Natural killer cell (primary cell): ENCODE data around the gene IL1RAPL1. TPM values are rescaled to one million over a fixed set of nuclear protein-coding genes. Genes with fewer than 3 reads are reported as not detected.

Experiments used
- ATAC-seq, 3 donors: fragments of 150-1000 bp in 2 of 3; fragments of 200-7000 bp in 1 of 3; cut with Tn5 transposase; 1 replicate in 1 of 3; 2 replicates in 2 of 3; pipeline ENCODE4 v1.10.0; 2021; ENCODE audit warnings: mild to moderate bottlenecking in 2 of 3, moderate library complexity in 2 of 3
- DNase-seq, 2 donors: peaks; one replicate each; pipeline versions ENCODE4 v3.0.0 to v3.0.0-alpha.2; 2013 to 2021; ENCODE audit warnings: mixed read lengths in 1 of 2
- H3K27ac ChIP-seq: one replicate; pipeline ENCODE4 v1.5.1; 2013; ENCODE audit warnings: mild to moderate bottlenecking, low read length
- H3K27me3 ChIP-seq: one replicate; pipeline ENCODE4 v1.6.1; 2013; ENCODE audit warnings: low read length; ENCODE audit not compliant: control insufficient read depth, insufficient read depth
- H3K36me3 ChIP-seq: one replicate; pipeline ENCODE4 v1.6.1; 2013; ENCODE audit warnings: low read length; ENCODE audit not compliant: control insufficient read depth, insufficient read depth
- H3K4me1 ChIP-seq: one replicate; pipeline ENCODE4 v1.6.1; 2013; ENCODE audit warnings: low read length; ENCODE audit not compliant: control insufficient read depth, insufficient read depth
- H3K4me3 ChIP-seq: one replicate; pipeline ENCODE4 v1.5.1; 2013; ENCODE audit warnings: low read length
- H3K9me3 ChIP-seq: one replicate; pipeline ENCODE4 v1.6.1; 2013; ENCODE audit warnings: low read length; ENCODE audit not compliant: control insufficient read depth, insufficient read depth
- H3K27ac Mint-ChIP-seq, 2 donors: one replicate each; pipeline ENCODE4 v1.8.0; 2022; ENCODE audit warnings: mild to moderate bottlenecking in 2 of 2, mixed read lengths in 2 of 2, moderate library complexity in 1 of 2
- H3K27me3 Mint-ChIP-seq, 2 donors: one replicate each; pipeline ENCODE4 v1.8.0; 2022; ENCODE audit warnings: low read depth in 2 of 2, mixed read lengths in 2 of 2
- H3K36me3 Mint-ChIP-seq: one replicate; pipeline ENCODE4 v1.8.0; 2022; ENCODE audit warnings: mixed read lengths
- H3K4me1 Mint-ChIP-seq, 2 donors: one replicate each; pipeline ENCODE4 v1.8.0; 2022; ENCODE audit warnings: mixed read lengths in 2 of 2
- H3K4me3 Mint-ChIP-seq: one replicate; pipeline ENCODE4 v1.8.0; 2022; ENCODE audit warnings: mild to moderate bottlenecking, moderate library complexity, mixed read lengths
- H3K9me3 Mint-ChIP-seq, 2 donors: one replicate each; pipeline ENCODE4 v1.8.0; 2022; ENCODE audit warnings: mixed read lengths in 2 of 2
- CTCF ChIP-seq: fragments of 200-600 bp; IDR thresholded peaks from one replicate; pipeline ENCODE4 v1.8.0; 2022; ENCODE audit warnings: antibody characterized with exemption
- WGBS: methylation state at CpG from one replicate; pipeline ENCODE4 v1.1.7; 2013; ENCODE audit warnings: missing lambda C conversion rate; ENCODE audit not compliant: insufficient coverage; 5-methylcytosine and 5-hydroxymethylcytosine counted together
- intact Hi-C: fragments of 100-400 bp; cut with micrococcal nuclease; formaldehyde crosslinking; loops from one replicate; pipeline ENCODE4 v1.14.2; 2022
- total RNA-seq, 4 donors: library from RNA; stranded (reverse); fragments of 120-200 nt in 1 of 4; gene quantifications; one replicate each; pipeline versions ENCODE4 v1.2.3 to v1.2.4, GENCODE V29; 2013 to 2022

IL1RAPL1 gene
- total RNA-seq, 3 donors from 2014 or later (not counting 1 experiment from before 2014, with no cell fraction given) = not detected

GRCh38 chrX:29225670-29226069, 638.4 kb downstream of the IL1RAPL1 start:
- Histone ChIP-seq H3K9me3 (no peaks in the 10 kb centered on the region), H3K4me3 (no peak overlapping the region), H3K27ac (no peak overlapping the region), H3K27me3 (no peaks in the 10 kb centered on the region), H3K36me3 (no peaks in the 10 kb centered on the region), H3K4me1 (no peaks in the 10 kb centered on the region)
- no peaks in the 10 kb centered on the region for H3K27me3 Mint-ChIP-seq
- no peaks in the 10 kb centered on the region for H3K36me3 Mint-ChIP-seq
- TF ChIP-seq CTCF = no peak
- H3K27ac Mint-ChIP-seq = no peak overlapping the region
- H3K4me3 Mint-ChIP-seq = no peak overlapping the region
- intact Hi-C loops = no loop called here
- ATAC-seq = no peak
- peaks cover 0 to 4% of the 10 kb centered on the region in 2 donors for H3K9me3 Mint-ChIP-seq
- DNase-seq = no peak
- WGBS = 88% methylated on average over 2 of the region's 2 CpGs
- H3K4me1 Mint-ChIP-seq = no peaks in the 10 kb centered on the region

- Mint-ChIP-seq H3K4me3 (no peak overlapping the region), H3K9me3 (peaks cover 2 to 6% of the 10 kb centered on the region in 2 donors), H3K27ac (no peak overlapping the region), H3K27me3 (no peaks in the 10 kb centered on the region), H3K36me3 (no peaks in the 10 kb centered on the region), H3K4me1 (no peaks in the 10 kb centered on the region)
- DNase-seq = no peak
- 100% methylated on average over 1 of the region's 2 CpGs for WGBS
- TF ChIP-seq CTCF = no peak
- no peaks in the 10 kb centered on the region for H3K4me1 ChIP-seq
- H3K27ac ChIP-seq = no peak overlapping the region
- no peaks in the 10 kb centered on the region for H3K9me3 ChIP-seq
- intact Hi-C loops = no loop called here
- ATAC-seq = no peak
- H3K27me3 ChIP-seq = no peaks in the 10 kb centered on the region
- H3K36me3 ChIP-seq = no peaks in the 10 kb centered on the region
- no peak overlapping the region for H3K4me3 ChIP-seq
Observed at GRCh38 chrX:29229802-29230201, 642.6 kb downstream of the IL1RAPL1 start.

- no peak overlapping the region for H3K27ac Mint-ChIP-seq
- ATAC-seq (no peak), DNase-seq (no peak)
- no peaks in the 10 kb centered on the region for H3K4me1 Mint-ChIP-seq
- Histone ChIP-seq H3K4me3 (no peak overlapping the region), H3K4me1 (no peaks in the 10 kb centered on the region), H3K36me3 (no peaks in the 10 kb centered on the region), H3K9me3 (no peaks in the 10 kb centered on the region), H3K27me3 (no peaks in the 10 kb centered on the region), H3K27ac (no peak overlapping the region)
- no peaks in the 10 kb centered on the region for H3K27me3 Mint-ChIP-seq
- no CpG with 5 or more reads among the region's 2 CpGs for WGBS
- H3K36me3 Mint-ChIP-seq = no peaks in the 10 kb centered on the region
- no peak for TF ChIP-seq CTCF
- H3K4me3 Mint-ChIP-seq = no peak overlapping the region
- H3K9me3 Mint-ChIP-seq = peaks cover 2 to 6% of the 10 kb centered on the region in 2 donors
- intact Hi-C loops = no loop called here
Observed at GRCh38 chrX:29231800-29232199, 644.6 kb downstream of the IL1RAPL1 start.

DNA sequence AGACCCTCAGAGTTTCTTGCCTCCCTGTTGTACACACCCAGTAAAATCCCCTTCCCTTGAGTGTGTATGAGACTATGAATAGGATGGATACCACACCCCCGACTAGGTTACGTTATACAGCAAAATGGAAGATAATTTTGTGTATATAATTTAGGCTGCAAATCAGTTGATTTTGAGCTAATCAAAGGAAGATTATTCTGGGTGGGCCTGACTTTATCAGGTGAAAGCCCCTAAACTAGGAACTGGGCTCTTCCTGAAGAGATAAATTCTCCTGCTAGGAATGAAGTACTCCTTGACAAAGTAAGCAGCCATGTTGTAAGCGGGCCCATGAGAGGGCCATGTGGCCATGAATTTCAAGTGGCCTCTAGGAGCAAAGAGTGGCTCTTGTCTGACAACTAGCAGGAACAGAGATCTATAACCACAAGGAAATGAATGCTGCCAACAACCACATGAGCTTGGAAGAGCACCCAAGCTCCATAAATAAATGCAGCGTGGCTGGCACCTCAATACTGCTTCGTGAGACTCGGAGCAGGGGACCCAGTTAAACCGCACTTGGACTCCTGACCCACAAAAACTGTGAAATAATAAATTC, 646.4 kb downstream of the IL1RAPL1 start:
- TF ChIP-seq CTCF = no peak
- DNase-seq = no peak
- no peak overlapping the region for H3K27ac ChIP-seq
- no peaks in the 10 kb centered on the region for H3K36me3 ChIP-seq
- ATAC-seq = no peak
- H3K4me3 ChIP-seq = no peak overlapping the region
- H3K4me3 Mint-ChIP-seq = no peak overlapping the region
- H3K27me3 Mint-ChIP-seq = no peaks in the 10 kb centered on the region
- intact Hi-C loops = no loop called here
- no peaks in the 10 kb centered on the region for H3K27me3 ChIP-seq
- H3K9me3 Mint-ChIP-seq = peaks cover 2 to 4% of the 10 kb centered on the region in 2 donors
- H3K36me3 Mint-ChIP-seq = no peaks in the 10 kb centered on the region
- 8% methylated on average over 5 of the region's 7 CpGs for WGBS
- H3K27ac Mint-ChIP-seq = no peak overlapping the region
- H3K4me1 ChIP-seq = no peaks in the 10 kb centered on the region
- no peaks in the 10 kb centered on the region for H3K4me1 Mint-ChIP-seq
- H3K9me3 ChIP-seq = no peaks in the 10 kb centered on the region
